Fibroblast of lung (primary cell): ENCODE results near the gene METTL26. TPM values are rescaled to one million over a fixed set of nuclear protein-coding genes. Genes with fewer than 3 reads are reported as not detected.

Source experiments
- DNase-seq, 2 donors: peaks; one replicate each; pipeline versions ENCODE4 v3.0.0 to v3.0.0-alpha.2; 2010; ENCODE audit warnings: low read depth in 2 of 2
- H2AFZ ChIP-seq: 2 replicates; pipeline ENCODE4 v1.5.1; 2012; ENCODE audit warnings: low read length, control low read depth, inconsistent platforms
- H3K27ac ChIP-seq: 2 replicates; pipeline ENCODE4 v1.5.1; 2011; ENCODE audit warnings: low read length, control low read depth; ENCODE audit not compliant: insufficient read depth
- H3K27me3 ChIP-seq: 2 replicates; pipeline ENCODE4 v1.5.1; 2011; ENCODE audit warnings: mild to moderate bottlenecking, low read length; ENCODE audit not compliant: control insufficient read depth, insufficient read depth
- H3K36me3 ChIP-seq: 2 replicates; pipeline ENCODE4 v1.5.1; 2011; ENCODE audit warnings: low read length; ENCODE audit not compliant: control insufficient read depth, insufficient read depth
- H3K4me1 ChIP-seq: 2 replicates; pipeline ENCODE4 v1.5.1; 2011; ENCODE audit warnings: low read length; ENCODE audit not compliant: control insufficient read depth, insufficient read depth; ENCODE audit errors: extremely low read depth
- H3K4me2 ChIP-seq: 2 replicates; pipeline ENCODE4 v1.5.1; 2011; ENCODE audit warnings: low read length, control low read depth; ENCODE audit not compliant: insufficient read depth; ENCODE audit errors: extremely low read depth
- H3K4me3 ChIP-seq, 4 experiments: fragments of 200-600 bp in 1 of 4; sonication (generic) in 1 of 4; replicated peaks in 1 of 4; 2 replicates each; pipeline ENCODE4 v1.5.1; 2011 to 2016; ENCODE audit warnings: low read length in 4 of 4, low read depth in 3 of 4, mild to moderate bottlenecking in 3 of 4, control low read depth in 2 of 4, inconsistent platforms in 1 of 4, mixed read lengths in 1 of 4; ENCODE audit not compliant: insufficient read depth in 1 of 4; ENCODE audit errors: control extremely low read depth in 1 of 4
- H3K79me2 ChIP-seq: 2 replicates; pipeline ENCODE4 v1.5.1; 2012; ENCODE audit warnings: mild to moderate bottlenecking, low read length, inconsistent platforms; ENCODE audit not compliant: control insufficient read depth, insufficient read depth
- H3K9ac ChIP-seq: 2 replicates; pipeline ENCODE4 v1.5.1; 2011; ENCODE audit warnings: mild to moderate bottlenecking, low read length, control low read depth; ENCODE audit not compliant: insufficient read depth
- H3K9me3 ChIP-seq: 2 replicates; pipeline ENCODE4 v1.5.1; 2012; ENCODE audit warnings: low read depth, low read length; ENCODE audit not compliant: control insufficient read depth, insufficient read depth
- H4K20me1 ChIP-seq: 2 replicates; pipeline ENCODE4 v1.5.1; 2011; ENCODE audit warnings: low read length; ENCODE audit not compliant: control insufficient read depth, insufficient read depth; ENCODE audit errors: extremely low read depth
- CTCF ChIP-seq, 2 donors: IDR thresholded peaks in 1 of 2; conservative IDR thresholded peaks in 1 of 2; 1 replicate in 1 of 2; 2 replicates in 1 of 2; pipeline ENCODE4 v1.5.1; 2011 to 2012; ENCODE audit warnings: low read length in 2 of 2, control low read depth in 1 of 2, inconsistent platforms in 1 of 2, low read depth in 1 of 2, mild to moderate bottlenecking in 1 of 2
- EZH2 ChIP-seq: IDR thresholded peaks from 2 replicates; pipeline ENCODE4 v1.5.1; 2012; ENCODE audit warnings: low read length, control low read depth, mild to moderate bottlenecking; ENCODE audit errors: missing control alignments
- polyA plus RNA-seq, 2 donors: library from polyadenylated mRNA; depleted of rRNA in 1 of 2; stranded (reverse) in 1 of 2; unstranded in 1 of 2; fragments of >200 nt; gene quantifications; 2 replicates each; pipeline ENCODE4 v1.2.1, GENCODE V29; 2011 to 2012; ENCODE audit warnings: missing spikeins in 1 of 2
- total RNA-seq: library from RNA; depleted of rRNA; stranded (reverse); fragments of >200 nt; gene quantifications from 2 replicates; pipeline ENCODE4 v1.2.1, GENCODE V29; 2014

The METTL26 gene
- total and polyA plus RNA-seq, 2 donors (not counting 1 experiment from before 2014, with no cell fraction given) = 39.2 to 71.7 TPM

GRCh38 chr16:682493-683395 is 46.6 kb upstream of the METTL26 start:
- Histone ChIP-seq H3K36me3 (peaks cover 37% of the 10 kb centered on the region), H3K4me2 (peak overlapping the region; percentile 62), H3K9me3 (no peaks in the 10 kb centered on the region), H3K4me1 (peaks cover 18% of the 10 kb centered on the region), H2AFZ (no peak overlapping the region), H4K20me1 (no peaks in the 10 kb centered on the region), H3K27me3 (no peaks in the 10 kb centered on the region), H3K27ac (no peak overlapping the region), H3K4me3 (peak overlapping the region in 3 of 4 experiments; percentile 11 to 85 (median 58)), H3K9ac (no peak overlapping the region), H3K79me2 (peaks cover 31% of the 10 kb centered on the region)
- TF ChIP-seq EZH2 = no peak
- no peak for TF ChIP-seq CTCF (conservative IDR thresholded peaks at IDR 0.05 in 1 of 2, IDR thresholded peaks at IDR 0.05 in 1 of 2; ENCODE audit: low read depth in 1 of 2, low read length in 2 of 2)
- no peak for DNase-seq

- DNase-seq = peak; percentile 32 to 35
- H4K20me1 ChIP-seq = no peaks in the 10 kb centered on the region
- H3K27ac ChIP-seq = no peak overlapping the region
- no peaks in the 10 kb centered on the region for H3K9me3 ChIP-seq
- TF ChIP-seq CTCF (conservative IDR thresholded peaks at IDR 0.05 in 1 of 2, IDR thresholded peaks at IDR 0.05 in 1 of 2; ENCODE audit: low read depth in 1 of 2, low read length in 2 of 2) = no peak
- TF ChIP-seq EZH2 = no peak
- H3K36me3 ChIP-seq = peaks cover 31% of the 10 kb centered on the region
- H3K27me3 ChIP-seq = no peaks in the 10 kb centered on the region
- H3K9ac ChIP-seq = no peak overlapping the region
- H3K4me1 ChIP-seq = peaks cover 18% of the 10 kb centered on the region
- H2AFZ ChIP-seq = no peak overlapping the region
- H3K4me2 ChIP-seq = peak overlapping the region; percentile 99
- H3K79me2 ChIP-seq = peaks cover 31% of the 10 kb centered on the region
- peak overlapping the region; percentile 72 to 88 (median 85) for H3K4me3 ChIP-seq
These were observed 45.8 kb upstream of the METTL26 start for GRCh38 chr16:681746-682427.
